Measurements from ENCODE around the gene EGFR.

Gene EGFR

DNA sequence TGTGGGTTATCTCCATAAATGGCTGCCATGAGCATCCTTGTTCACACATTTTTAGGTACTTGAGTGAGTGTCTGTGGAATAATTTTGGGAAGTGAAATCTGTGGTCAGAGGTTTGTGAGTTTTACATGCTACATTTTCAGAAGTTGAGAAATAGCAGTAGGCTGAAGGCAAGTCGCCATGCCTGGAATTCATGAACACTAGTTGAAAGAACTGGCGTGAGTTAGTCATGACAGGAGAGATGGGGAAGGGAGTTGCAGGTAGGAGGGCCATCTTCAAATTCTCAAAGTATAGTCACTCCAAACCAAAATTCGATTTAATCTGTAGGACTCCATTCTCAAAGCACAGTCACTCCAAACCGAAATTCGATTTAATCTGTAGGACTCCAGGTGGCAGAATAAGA lies 89.6 kb downstream of the EGFR start:
- no peak for DNase-seq

DNA sequence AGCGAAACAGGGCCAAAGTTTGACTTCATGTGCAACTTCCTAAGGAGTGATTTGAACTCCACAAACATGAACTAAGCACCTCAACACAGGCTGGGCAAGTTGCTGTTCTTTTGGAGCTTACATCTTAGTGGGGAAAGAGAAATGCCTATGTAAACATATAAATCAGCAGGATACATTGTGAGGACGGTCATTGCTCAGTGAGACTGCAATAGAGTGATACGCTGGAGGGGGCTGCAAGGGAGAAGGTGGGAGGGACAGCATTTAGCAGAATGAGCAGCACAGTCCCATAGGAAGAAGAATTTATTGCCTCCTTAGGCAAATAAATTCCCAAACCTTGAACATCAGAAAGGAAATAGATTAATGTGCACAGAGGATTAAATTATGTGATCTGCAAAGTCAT lies 90.0 kb downstream of the EGFR start:
- DNase-seq, result no peak

DNA sequence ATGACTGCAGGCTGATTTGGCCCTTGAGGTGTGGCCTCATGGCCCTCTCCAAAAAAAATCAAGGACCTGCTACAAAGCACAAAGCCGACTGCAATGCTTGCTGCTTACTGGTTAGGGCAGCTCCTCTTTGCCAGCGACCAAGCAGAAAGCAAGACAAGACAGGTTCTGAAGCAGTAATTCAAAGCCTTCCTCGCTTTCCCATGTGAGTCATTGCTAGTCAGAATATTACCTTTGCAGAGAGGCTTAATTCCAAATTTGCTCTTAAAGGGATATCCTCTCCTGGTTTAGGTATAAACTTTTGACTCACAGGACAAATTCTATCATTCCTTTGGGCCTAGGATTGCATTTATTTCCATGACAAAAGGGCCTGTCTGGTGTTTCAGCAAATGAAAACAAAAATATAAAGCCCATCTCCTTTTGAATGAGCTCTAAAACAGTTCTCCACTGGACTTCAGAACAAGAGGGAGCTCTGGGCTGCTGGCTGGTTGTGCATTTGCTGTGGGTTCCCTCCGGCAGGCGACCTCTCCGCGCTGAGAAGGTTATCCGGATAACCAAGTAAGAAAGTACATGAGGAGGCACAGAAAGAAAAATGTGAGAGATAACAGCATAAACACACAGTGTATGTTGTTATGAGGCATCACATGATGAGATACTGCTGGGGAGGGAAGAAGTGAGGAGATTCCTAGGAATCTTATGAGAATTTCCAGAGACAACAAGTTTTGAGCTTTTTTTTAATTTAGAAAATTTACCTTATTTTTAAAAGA lies 90.8 kb downstream of the EGFR start:
- no peak for DNase-seq

DNA sequence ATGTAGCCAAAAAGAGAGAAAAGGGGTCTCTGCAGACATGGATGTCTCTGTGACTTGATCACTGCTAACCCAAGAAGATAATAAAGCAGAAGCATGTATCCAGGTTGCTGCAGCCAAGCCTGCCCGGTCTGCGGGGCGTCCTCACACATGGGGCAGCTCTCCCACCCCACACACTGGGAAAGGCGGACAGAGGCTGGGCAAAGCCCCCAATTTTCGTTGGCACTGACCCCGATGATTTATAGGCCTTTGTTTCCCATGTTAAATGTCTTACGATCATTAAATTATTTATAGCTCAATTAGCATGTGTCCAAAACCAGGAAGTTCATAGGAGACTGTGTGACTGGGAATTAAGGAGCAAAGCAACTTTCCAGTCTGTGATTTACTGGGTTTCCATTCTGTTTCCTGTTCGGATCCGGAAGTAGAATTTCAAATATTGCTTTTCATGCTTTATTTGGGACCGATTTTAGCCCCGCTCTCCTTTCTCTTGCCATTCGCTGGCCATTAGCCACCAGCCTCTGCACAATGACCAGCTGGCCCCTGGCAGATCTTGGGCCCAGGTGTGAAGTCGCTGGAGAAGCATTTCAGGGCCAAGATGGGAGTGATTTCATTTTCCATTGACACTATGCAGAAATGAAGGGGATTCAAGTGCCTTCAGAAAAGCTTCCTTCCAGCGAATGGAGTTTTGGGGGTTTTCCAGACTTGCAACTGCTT lies 91.6 kb downstream of the EGFR start:
- no peak for DNase-seq

DNA sequence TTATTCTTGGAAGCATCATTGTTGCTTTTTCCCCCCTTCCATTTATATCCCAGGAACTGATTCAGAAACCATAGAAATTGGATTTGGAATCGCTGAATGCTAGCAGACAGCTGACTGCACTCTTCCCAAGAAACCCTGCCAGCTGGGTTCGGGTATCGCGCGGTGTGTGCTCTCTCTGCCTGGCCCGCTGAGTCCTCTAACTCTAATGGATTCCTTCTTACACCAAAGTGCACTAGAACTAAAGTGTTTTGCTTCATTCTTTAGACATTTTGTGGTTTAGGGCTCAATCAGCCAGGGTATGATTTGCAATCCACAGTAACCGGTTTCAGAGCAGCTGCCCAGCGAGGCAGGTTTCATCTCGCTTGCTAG lies 92.2 kb downstream of the EGFR start:
- peak; percentile 55 for DNase-seq

DNA sequence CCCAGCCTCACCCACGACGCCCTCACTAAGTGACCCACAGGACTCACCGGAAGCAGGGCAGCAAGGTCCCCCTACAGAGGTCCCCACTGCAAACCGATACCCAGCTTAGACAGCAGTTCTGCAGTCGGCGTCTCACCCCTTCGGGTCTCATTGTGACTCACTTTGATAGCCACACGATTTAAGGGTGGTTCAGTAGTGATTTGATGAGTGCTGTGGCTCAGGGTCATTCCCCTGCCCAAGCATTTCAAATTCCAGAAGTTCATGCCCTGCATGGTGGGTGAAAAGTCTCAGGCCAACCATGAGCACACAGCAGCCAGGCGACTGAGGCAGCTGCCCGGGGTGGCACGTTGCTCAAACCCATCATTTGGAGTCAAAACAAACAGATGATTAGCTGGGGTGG lies 93.2 kb downstream of the EGFR start:
- DNase-seq, result no peak

DNA sequence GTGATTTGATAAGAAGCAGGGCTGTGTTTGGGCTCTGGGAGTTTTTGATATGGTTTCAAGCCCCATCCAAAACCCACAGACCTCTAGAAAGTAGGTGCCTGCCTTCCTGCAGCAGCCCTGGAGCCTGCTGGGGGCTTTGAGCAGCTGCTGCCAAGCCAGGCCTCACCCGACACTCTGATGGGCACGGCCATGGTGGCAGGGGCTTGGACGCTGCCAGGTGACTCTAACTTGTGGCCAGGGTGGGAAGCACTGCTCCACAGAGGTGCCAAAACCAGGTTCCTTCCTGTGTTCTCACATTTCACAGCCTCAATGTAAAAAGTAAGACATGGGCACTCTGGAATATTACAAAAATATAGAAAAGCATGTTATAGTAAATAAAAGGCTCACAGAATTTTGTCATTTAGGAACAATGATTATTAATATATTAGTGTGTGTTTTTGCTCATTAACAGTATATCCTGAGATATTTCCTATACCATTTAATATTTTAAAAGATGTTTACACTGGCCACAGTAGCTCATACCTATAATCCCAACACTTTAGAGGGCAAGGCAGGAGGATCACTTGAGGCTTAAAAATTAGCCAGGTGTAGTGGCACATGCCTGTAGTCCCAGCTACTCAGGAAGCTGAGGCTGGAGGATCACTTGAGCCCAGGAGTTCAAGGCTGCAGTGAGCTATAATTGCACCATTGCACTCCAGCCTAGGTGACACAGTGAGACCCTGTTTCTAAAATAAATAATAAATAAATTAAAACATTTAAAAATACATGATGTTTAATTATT lies 95.1 kb downstream of the EGFR start:
- no peak for DNase-seq

DNA sequence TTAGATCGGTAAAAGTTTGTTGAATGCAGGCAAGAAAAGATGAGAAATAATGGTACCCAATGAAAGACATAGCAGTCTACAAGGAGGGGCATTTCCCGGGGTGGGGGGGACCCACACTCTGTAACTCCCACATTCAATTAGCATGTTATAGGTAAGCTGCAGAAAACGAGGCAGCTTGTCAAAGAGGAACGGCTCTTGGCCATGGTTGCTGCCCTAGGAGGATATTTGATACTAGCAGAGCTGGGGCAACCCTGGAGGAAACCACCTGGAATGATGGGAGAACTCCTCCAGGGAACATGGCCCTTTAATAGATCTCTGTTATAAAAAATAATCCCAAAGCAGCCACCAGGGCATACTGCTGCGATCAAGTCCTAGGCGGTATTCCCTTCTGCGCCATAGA lies 98.5 kb downstream of the EGFR start:
- DNase-seq, result peak; percentile 83

DNA sequence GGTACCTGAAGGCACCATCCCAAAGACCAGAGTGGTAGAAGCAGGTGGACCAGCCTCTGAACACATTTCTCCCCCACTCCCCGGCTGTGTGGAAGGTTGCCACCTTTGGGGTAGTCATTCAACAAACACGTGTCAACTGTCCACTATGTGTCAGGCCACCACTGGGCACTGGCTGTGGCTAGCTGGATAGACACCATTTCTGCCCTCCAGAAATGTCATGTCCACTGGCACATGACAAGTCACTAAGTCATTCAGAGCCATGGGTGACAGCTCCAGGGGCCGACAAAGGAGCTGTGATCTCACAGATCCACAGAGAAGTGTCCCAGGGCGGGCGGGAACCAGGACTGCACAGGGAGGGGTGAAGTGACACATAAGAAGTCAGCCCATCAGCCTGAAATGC lies 99.6 kb downstream of the EGFR start:
- DNase-seq, result no peak

DNA sequence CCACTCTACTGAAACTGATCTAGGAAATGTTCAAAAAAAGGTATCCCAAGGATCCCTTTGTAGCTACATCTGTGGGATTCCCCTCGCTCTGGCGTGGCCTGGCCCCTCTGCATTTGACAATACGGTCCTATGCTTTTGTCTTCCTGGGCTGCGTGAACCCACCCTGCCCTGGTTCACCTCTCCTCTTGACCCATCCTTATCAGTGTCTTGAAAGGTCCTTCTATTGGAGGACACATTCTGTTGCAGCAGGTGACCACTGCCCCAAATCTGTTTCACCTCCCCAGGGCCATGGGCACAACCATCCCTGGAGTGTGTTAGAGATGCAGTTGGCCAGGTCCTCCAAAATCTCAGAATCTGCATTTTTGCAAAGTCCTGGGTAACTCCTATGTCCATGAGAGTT lies 100.8 kb downstream of the EGFR start:
- DNase-seq, result no peak

DNA sequence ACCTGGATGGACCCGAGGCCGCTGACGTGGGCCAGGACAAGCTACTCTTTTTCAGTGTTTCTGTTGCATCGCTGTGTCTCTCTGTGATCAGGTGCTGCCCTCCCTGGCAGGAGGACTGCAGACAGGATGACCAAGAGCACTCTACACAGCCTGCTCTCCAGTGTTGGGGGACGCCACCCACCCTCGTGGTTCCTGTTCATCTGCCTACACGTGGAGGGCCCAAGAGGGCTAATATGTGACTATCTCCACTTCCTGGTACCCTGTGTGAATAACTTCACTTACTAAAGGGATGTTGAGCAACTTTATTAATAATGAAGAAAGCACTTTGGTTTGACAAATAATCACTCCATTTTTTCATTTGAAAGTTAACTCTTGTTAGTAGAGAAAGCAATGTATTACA lies 101.3 kb downstream of the EGFR start:
- no peak for DNase-seq

DNA sequence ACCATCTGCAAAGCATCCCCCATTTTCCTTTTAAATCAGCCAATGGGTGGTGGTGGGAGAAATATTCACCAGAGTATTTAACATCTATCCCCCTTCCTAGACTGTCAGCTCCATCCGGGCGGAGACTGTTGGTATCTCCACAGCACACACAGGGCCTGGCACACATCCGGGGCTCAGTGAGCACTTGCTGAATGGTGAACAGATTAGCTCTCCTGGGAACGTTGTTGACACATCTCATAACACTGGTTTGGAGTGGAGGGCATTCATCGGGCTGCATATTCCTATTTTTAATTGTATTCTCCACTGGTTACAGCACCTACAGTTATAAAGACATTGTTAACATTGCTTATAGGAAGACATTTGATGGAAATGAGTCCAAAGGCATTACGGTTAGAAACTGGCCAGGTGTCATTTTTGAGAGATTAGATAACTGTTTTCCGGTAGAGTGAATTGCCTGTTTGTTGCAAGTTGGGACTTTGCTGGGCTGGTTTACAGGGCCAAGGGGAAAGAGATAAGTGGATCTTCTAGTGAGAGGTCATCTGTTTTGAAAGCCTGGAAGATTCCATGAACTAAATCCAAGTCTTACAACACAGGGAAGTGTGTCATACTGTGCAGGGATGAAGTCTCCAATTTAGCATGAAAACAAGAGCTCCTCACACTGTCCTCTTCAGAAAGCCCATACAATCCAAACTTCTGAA lies 101.8 kb downstream of the EGFR start:
- DNase-seq, result peak; percentile 17

DNA sequence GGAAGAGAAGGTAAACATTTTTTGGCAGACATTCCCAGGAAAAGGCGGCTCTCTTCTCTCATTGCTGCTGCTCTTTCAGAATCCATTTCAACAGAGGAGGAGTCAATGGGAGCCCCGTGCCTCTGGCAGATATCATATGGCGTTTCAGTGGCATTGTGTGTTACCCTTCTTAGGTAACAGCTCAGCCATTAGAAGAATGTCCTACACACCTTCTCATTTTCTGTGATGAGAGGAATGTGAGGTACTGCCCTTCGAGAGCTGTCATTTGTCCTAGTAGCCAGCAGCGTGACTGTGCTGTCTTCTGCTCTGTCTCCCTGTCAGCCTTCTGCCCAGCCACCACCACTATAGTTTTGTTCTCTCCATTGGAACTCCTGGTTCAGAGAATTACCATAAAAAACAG lies 102.4 kb downstream of the EGFR start:
- DNase-seq, result peak; percentile 18

DNA sequence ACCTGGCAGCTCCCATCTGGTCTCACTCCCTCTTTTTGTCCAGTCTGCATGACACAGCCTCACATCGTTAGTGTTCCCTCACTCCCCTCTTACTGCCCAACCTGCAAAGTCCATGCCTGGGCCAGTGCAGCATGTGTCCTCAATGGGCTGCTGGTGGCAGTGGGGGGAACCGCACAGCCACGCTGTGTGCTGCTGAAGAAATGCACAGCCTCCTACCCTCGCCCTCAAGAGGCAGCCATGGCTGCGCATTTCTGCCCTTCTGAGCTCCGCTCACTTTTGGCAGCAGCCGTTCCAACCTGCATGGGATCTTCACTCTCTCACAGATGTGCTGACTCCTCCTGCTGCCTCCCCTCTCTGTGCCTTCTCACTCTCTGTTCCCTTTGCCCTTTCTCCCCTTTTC lies 103.4 kb downstream of the EGFR start:
- DNase-seq, result no peak

DNA sequence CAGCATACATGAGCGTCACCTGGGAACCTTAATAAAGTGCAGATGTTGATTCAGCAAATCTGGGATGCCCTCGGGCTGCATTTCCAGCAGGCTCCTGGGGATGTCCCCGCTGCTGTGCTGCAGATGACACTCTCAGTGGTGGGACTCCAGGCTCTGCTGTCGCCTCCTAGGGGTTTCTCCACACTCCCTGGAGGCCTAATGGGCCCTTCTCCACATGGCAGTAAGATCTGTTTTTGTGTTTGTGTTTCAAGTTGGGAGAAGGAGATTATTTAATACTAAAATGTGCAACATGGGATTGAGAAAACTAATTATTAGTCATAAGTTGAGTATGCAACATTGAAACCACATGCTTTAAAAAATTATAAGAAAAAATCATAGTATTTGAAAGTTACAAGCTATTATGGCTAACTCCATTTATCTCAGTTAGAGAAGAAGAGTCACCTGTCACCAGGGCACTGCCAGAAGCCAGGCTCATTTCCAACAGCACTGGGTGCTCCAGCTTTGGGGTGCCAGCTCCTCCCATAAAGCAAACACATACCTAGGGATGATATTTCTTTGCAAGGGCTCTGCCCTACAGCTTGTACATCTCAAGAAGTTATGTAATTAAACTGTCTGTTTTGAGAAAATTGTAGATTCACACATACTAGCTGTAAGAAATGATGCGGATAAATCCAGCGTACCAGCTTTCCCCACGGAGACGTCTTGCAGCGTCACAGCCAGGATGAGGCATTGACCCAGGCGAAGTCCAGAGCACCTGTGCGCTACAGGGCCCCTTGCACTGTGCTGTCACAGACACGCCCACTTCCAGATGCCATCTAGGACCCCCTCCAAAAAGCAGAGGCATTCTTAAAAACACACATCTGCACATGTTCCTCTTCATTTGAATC lies 106.4 kb downstream of the EGFR start:
- no peak for DNase-seq

DNA sequence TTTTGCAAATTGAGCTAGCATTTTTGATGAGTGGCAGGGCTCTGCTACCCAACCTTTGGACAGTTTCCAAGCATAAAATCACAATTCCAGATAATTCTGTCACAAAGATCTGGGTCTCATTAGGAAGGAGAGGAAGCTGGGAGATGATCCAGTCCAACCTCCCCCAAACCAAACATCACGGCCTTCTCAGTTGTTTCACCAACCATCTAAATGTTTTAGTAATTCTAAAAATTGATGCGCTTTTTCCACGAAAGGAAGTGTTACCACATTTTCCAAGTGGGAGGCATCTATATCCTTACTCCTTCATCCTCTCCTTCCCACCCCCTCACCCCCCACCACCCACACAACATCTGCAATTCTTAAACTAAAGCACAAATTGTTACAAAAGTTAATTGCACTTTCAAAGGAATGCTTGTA lies 108.3 kb downstream of the EGFR start:
- no peak for DNase-seq

DNA sequence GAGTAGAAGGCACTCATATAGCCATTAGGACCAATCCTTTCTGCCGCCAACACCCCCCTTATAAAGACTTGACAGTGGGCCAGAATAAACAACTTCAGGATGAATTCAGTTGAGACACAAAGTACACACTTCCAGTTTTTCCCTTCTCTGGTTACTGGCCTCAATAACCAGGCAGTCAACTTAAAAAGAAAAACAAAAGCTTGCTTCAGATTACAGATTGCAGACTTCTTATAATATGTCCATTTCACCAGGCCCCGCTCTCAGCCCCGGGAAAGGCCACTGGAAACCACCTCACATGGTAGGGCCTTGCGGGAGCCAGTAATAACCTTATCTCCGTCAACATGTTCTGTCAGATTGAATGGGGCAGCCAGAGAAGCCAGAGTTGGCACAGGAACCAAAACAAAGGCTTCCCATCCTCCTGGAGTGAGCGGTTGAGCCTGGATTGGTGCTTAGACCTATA lies 108.8 kb downstream of the EGFR start:
- no peak for DNase-seq

DNA sequence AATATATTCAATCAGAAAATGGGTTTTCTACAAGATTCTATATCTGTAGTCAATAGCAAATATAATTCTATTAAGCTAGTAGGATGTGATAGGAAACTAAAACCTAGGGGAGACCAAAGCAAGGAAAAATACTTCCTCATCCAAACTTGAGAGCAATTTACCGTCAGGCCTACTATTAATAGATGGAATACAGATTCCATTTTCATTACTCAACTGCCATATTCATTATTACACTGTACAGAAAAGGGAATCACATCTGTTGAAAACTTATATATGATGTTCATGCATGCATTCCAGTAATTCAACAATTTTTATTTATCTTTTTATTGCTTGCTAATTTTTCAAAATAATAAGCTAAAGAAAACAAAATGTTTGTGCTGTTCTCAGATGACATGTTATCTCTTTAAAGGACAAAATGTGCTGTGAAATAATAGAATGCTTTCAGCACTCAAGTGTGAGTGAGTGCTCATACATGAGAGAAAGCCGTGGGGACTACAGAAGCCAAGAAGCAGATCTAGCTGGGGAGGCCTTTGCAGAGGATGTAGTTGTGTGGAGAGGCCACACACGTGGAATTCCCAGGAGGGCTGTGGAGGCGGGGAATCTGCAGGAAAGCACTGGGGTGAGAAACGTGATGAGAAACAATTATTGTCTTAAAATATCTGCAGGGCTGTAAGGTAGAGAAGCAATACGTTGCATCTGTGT lies 110.0 kb downstream of the EGFR start:
- DNase-seq, result peak; percentile 60

DNA sequence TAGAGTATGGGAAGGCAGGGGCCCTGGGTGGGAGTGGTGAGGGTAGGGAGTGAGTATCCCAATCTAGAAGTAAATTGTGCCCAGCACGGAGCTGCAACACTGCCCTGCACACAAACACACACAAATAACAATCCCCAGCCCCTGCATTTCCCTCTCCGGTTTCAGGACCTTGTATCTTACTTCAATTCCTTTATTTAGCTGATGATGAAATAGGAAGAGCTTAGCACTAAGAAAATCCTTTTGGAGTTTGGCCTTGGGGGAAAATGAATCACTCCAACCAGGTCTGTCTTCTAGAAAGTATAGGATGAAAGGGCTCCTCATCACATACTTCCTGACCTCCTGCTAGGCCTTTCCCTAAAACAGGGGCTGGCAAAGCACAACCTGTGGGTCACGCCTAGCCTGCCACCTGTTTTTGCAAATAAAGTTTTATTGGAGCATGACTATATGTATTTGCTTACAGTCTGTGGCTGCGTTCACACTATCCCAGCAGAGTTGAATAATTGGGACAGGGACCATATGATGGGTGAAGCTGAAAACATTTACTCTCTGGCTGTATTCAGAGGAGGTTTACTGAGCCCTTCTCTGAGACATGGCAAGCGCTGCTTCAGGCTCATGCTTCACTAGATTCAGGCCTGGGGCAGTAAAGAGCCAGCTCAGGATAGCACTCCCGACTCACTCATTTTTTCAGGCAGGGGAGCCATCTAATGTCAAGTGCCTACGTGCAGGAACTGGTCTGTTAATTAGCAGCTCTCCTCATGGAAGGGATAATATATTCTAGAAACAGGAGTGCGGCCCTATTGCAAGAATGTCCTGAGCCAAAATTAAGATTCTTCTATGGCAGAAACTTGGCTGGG lies 111.0 kb downstream of the EGFR start:
- DNase-seq, result peak; percentile 21

DNA sequence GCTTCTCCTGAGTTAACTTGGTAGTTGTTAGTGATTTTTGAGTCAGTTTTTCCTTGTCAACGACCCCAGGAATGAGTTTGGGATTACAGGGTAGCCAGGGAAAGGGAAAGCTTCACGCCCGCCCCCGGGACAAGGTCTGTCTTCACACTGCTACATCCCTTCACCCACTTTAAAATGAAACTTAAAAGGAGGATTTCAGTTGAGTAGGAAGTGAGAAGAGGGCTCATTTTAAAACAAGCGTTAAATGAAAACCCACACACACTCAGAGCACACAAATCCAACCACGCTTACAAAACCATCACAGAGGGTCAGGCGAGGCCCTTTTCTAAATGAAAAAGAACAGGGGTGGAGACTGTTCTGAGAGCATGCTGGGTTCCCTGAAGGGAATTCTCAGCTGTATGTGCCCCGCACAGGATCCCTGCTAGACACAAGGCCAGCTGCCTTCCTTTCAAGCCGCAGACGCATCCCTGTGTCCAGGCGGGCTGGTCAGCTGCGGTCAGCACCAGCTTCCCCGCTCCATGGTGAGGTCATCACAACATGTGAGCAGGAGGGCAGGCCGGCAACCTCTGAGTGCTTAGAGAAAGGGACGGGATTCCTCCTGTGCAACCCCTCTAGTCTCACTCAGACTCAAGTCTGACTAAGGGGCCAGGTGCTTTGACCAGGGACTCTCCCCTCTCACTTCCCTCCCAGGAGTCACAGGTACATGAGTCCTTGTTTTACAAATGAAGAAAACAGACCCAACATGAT lies 111.8 kb downstream of the EGFR start:
- DNase-seq, result no peak
